Hippocampal formation (tissue), 2 donors: ENCODE results near the gene ASTN2.

ENCODE experiments used
- DNase-seq, 2 donors: peaks; one replicate each; lab custom pipeline; 2025; lab: John Stamatoyannopoulos, UW

The ASTN2 gene

GRCh38 chr9:116566677-116567488 lies 848.0 kb downstream of the ASTN2 start:
- no peak for DNase-seq

GRCh38 chr9:116565986-116566385 lies 848.9 kb downstream of the ASTN2 start:
- DNase-seq = no peak

GRCh38 chr9:116564266-116564793 lies 850.5 kb downstream of the ASTN2 start:
- DNase-seq = no peak

- no peak for DNase-seq
Measured at GRCh38 chr9:116558818-116559540, 855.9 kb downstream of the ASTN2 start.

GRCh38 chr9:116558035-116558434 lies 856.8 kb downstream of the ASTN2 start:
- no peak for DNase-seq

- no peak for DNase-seq
Measured at GRCh38 chr9:116555556-116556155, 859.2 kb downstream of the ASTN2 start.

GRCh38 chr9:116555119-116555518 lies 859.7 kb downstream of the ASTN2 start:
- no peak for DNase-seq

GRCh38 chr9:116550696-116551436 lies 864.0 kb downstream of the ASTN2 start:
- DNase-seq = no peak

GRCh38 chr9:116549786-116550660 lies 864.8 kb downstream of the ASTN2 start:
- DNase-seq = no peak

- no peak for DNase-seq
Measured at GRCh38 chr9:116549061-116549664, 865.7 kb downstream of the ASTN2 start.

- DNase-seq = no peak
Measured at GRCh38 chr9:116547729-116548426, 867.0 kb downstream of the ASTN2 start.

- no peak for DNase-seq
Measured at GRCh38 chr9:116546711-116547581, 867.9 kb downstream of the ASTN2 start.

GRCh38 chr9:116544896-116545295 lies 870.0 kb downstream of the ASTN2 start:
- no peak for DNase-seq

GRCh38 chr9:116543731-116544400 lies 871.0 kb downstream of the ASTN2 start:
- DNase-seq = no peak

- DNase-seq = no peak
Measured at GRCh38 chr9:116541402-116541801, 873.5 kb downstream of the ASTN2 start.

- DNase-seq = no peak
Measured at GRCh38 chr9:116539549-116539948, 875.3 kb downstream of the ASTN2 start.

- DNase-seq = no peak
Measured at GRCh38 chr9:116525611-116526010, 889.2 kb downstream of the ASTN2 start.

GRCh38 chr9:116524778-116525470 lies 889.9 kb downstream of the ASTN2 start:
- DNase-seq = no peak
